Measurements from ENCODE around the gene DUSP19. TPM values are rescaled to one million over a fixed set of nuclear protein-coding genes. Genes with fewer than 3 reads are reported as not detected.

DUSP19 gene
- total RNA-seq, 6 experiments from 2014 or later, result 0.37 to 1.5 (median 0.78) TPM

DNA sequence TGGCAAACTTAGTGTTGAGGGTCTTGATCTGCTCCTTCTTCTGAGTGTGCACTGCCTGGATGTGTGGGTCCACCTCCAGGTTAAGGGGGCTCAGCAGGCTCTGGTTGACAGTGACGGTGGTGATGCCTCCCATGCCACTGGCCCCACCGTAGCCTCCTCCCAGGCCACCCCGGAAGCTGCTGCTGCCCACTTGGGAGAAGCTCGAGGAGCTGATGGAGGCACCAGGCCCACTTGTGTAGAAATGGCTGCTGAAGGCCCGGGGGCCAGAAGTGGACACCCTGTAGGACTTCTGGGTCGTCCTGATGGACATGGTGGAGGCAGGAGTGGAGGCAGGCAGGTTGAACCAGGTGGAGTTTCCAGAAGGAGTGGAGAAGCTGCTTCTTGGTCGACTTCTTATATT lies 6.4 kb upstream of the DUSP19 start:
- Histone ChIP-seq H3K36me3 (no peaks in the 10 kb centered on the region), H3K4me3 (no peak overlapping the region), H3K4me1 (no peaks in the 10 kb centered on the region), H3K27me3 (no peaks in the 10 kb centered on the region), H3K27ac (no peak overlapping the region), H3K9me3 (no peaks in the 10 kb centered on the region)
- no peak for DNase-seq
- intact Hi-C loops (cut with DNase I), result no loop called here
- TF ChIP-seq, protein P1, sequence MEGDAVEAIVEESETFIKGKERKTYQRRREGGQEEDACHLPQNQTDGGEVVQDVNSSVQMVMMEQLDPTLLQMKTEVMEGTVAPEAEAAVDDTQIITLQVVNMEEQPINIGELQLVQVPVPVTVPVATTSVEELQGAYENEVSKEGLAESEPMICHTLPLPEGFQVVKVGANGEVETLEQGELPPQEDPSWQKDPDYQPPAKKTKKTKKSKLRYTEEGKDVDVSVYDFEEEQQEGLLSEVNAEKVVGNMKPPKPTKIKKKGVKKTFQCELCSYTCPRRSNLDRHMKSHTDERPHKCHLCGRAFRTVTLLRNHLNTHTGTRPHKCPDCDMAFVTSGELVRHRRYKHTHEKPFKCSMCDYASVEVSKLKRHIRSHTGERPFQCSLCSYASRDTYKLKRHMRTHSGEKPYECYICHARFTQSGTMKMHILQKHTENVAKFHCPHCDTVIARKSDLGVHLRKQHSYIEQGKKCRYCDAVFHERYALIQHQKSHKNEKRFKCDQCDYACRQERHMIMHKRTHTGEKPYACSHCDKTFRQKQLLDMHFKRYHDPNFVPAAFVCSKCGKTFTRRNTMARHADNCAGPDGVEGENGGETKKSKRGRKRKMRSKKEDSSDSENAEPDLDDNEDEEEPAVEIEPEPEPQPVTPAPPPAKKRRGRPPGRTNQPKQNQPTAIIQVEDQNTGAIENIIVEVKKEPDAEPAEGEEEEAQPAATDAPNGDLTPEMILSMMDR (IDR thresholded peaks at IDR 0.05), result no peak
- no peak for TF ChIP-seq POLR2A (IDR thresholded peaks at IDR 0.05)
- ATAC-seq, result no peak
- no CpG with 5 or more reads among the region's 7 CpGs for WGBS (ENCODE audit: insufficient coverage, low coverage, low lambda C conversion rate, missing lambda C conversion rate)

- no peaks in the 10 kb centered on the region for H3K4me1 ChIP-seq
- intact Hi-C loops (cut with DNase I), result no loop called here
- DNase-seq, result peak in 1 of 3 donors; percentile 49
- H3K27me3 ChIP-seq, result no peaks in the 10 kb centered on the region
- peak; percentile 78 to 88 (median 86) for ATAC-seq
- H3K9me3 ChIP-seq, result no peaks in the 10 kb centered on the region
- H3K36me3 ChIP-seq, result no peaks in the 10 kb centered on the region
- H3K27ac ChIP-seq, result peak overlapping the region; percentile 61 to 73 (median 67)
- TF ChIP-seq, protein P1 (IDR thresholded peaks at IDR 0.05), result no peak
- no peak for TF ChIP-seq POLR2A (IDR thresholded peaks at IDR 0.05)
- 2% methylated on average over 8 of the region's 8 CpGs for WGBS (ENCODE audit: insufficient coverage, low coverage, low lambda C conversion rate, missing lambda C conversion rate)
- H3K4me3 ChIP-seq, result peak overlapping the region; percentile 52 to 66 (median 55)
Measured at GRCh38 chr2:183078163-183078463, 434 bp upstream of the DUSP19 start.

- Histone ChIP-seq H3K9me3 (no peaks in the 10 kb centered on the region), H3K27ac (peak overlapping the region; percentile 61 to 73 (median 67)), H3K36me3 (no peaks in the 10 kb centered on the region), H3K4me1 (no peaks in the 10 kb centered on the region), H3K27me3 (no peaks in the 10 kb centered on the region), H3K4me3 (peak overlapping the region; percentile 52 to 66 (median 55))
- intact Hi-C loops (cut with DNase I), result no loop called here
- TF ChIP-seq, protein P1 (IDR thresholded peaks at IDR 0.05), result no peak
- TF ChIP-seq POLR2A (IDR thresholded peaks at IDR 0.05), result no peak
- ATAC-seq (peak; percentile 28 to 47 (median 36)), DNase-seq (no peak)
- WGBS (ENCODE audit: insufficient coverage, low coverage, low lambda C conversion rate, missing lambda C conversion rate), result 34% methylated on average over 12 of the region's 13 CpGs
Measured at GRCh38 chr2:183079139-183079775, 710 bp downstream of the DUSP19 start.

GRCh38 chr2:183081911-183082310 lies 3.4 kb downstream of the DUSP19 start:
- H3K9me3 ChIP-seq, result no peaks in the 10 kb centered on the region

More at GRCh38 chr2:183081911-183082310, 3.4 kb downstream of the DUSP19 start:
- H3K27ac ChIP-seq, result no peak overlapping the region
- no peak overlapping the region for H3K4me3 ChIP-seq
- ATAC-seq, result no peak
- H3K4me1 ChIP-seq, result no peaks in the 10 kb centered on the region
- no peaks in the 10 kb centered on the region for H3K27me3 ChIP-seq
- 75% methylated on average over 1 of the region's 1 CpG for WGBS (ENCODE audit: insufficient coverage, low coverage, low lambda C conversion rate, missing lambda C conversion rate)
- no peaks in the 10 kb centered on the region for H3K36me3 ChIP-seq
- no peak for DNase-seq
- intact Hi-C loops (cut with DNase I), result no loop called here
- TF ChIP-seq, protein P1 (IDR thresholded peaks at IDR 0.05), result no peak
- TF ChIP-seq POLR2A (IDR thresholded peaks at IDR 0.05), result no peak
